ENCODE results near the gene MYO9A.
"Not testable (repeated sequence)": the region's sequence is repeated elsewhere in the genome, so short reads cannot be mapped to it uniquely, and the experiment has no call there.

The MYO9A gene

DNA sequence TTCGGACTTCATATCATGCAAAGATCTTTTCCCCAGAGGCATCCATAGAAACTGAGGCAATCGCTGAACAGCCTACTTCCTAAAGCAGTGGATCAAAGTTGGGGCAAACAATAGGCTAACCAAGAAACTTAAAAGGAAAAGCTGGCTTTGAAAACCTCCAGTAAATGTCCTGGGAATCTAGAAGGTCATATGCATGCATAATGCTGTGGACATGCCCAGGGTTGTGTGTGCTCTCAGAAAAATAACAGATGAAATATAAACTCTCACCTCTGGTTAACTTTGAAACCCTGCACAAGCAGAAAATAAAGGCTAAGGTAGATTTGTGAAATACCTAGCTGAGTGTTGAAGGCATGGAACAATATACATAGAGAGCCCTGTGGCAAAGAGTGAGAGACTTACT lies 96.3 kb downstream of the MYO9A start:
- Mint-ChIP-seq H3K9me3 (peaks cover 11% of the 10 kb centered on the region), H3K27me3 (ENCODE audit: low read depth) (no peaks in the 10 kb centered on the region), H3K27ac (peak overlapping the region in 1 of 3 experiments; percentile 91), H3K4me1 (no peaks in the 10 kb centered on the region), H3K36me3 (ENCODE audit: low read depth) (peaks cover 49% of the 10 kb centered on the region), H3K4me3 (no peak overlapping the region)
- TF ChIP-seq, protein P1, sequence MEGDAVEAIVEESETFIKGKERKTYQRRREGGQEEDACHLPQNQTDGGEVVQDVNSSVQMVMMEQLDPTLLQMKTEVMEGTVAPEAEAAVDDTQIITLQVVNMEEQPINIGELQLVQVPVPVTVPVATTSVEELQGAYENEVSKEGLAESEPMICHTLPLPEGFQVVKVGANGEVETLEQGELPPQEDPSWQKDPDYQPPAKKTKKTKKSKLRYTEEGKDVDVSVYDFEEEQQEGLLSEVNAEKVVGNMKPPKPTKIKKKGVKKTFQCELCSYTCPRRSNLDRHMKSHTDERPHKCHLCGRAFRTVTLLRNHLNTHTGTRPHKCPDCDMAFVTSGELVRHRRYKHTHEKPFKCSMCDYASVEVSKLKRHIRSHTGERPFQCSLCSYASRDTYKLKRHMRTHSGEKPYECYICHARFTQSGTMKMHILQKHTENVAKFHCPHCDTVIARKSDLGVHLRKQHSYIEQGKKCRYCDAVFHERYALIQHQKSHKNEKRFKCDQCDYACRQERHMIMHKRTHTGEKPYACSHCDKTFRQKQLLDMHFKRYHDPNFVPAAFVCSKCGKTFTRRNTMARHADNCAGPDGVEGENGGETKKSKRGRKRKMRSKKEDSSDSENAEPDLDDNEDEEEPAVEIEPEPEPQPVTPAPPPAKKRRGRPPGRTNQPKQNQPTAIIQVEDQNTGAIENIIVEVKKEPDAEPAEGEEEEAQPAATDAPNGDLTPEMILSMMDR (IDR thresholded peaks at IDR 0.05; ENCODE audit: unreplicated experiment in 3 of 3), result no peak

DNA sequence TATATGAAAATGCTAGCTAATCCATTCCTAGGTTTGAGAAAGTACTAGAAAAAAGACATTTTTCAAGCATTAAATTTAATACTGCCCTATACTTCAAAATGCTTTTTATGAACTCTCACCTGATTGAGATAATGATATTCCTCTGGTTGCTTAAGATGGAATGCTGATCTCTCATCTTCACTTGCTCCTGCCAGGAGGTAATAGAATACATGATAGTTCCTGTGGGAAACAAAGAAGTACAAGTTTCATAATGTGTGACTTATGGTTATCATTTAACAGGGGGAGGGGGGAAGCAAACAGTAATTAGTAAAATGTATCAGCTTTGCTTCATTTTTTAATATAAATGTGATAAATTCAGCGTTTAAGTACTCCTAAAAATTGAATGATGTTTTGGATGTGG lies 97.2 kb downstream of the MYO9A start:
- Mint-ChIP-seq H3K27ac (peak overlapping the region in 1 of 3 experiments; percentile 91), H3K27me3 (ENCODE audit: low read depth) (no peaks in the 10 kb centered on the region), H3K4me3 (no peak overlapping the region), H3K9me3 (peaks cover 11% of the 10 kb centered on the region), H3K36me3 (ENCODE audit: low read depth) (peaks cover 49% of the 10 kb centered on the region), H3K4me1 (no peaks in the 10 kb centered on the region)
- TF ChIP-seq, protein P1 (IDR thresholded peaks at IDR 0.05; ENCODE audit: unreplicated experiment in 3 of 3), result no peak

DNA sequence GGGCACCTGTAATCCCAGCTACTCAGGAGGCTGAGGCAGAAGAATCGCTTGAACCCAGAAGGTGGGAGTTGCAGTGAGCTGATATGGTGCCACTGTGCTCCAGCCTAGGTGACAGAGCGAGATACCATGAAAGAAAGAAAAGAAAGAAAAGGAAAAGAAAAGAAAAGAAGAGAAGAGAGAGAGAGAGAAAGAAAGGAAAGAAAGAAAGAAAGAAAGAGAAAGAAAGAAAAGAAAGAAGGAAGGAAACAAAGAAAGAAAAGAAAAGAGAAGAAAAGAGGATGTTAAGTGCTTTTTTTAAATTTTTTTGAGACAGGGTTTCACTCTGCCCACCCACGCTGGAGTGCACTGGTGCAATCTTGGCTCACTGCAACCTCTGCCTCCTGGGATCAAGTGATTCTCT lies 103.4 kb downstream of the MYO9A start:
- H3K36me3 Mint-ChIP-seq (ENCODE audit: low read depth); H3K27me3 Mint-ChIP-seq (ENCODE audit: low read depth); H3K27ac Mint-ChIP-seq; H3K9me3 Mint-ChIP-seq; H3K4me1 Mint-ChIP-seq; H3K4me3 Mint-ChIP-seq: not testable (repeated sequence)

DNA sequence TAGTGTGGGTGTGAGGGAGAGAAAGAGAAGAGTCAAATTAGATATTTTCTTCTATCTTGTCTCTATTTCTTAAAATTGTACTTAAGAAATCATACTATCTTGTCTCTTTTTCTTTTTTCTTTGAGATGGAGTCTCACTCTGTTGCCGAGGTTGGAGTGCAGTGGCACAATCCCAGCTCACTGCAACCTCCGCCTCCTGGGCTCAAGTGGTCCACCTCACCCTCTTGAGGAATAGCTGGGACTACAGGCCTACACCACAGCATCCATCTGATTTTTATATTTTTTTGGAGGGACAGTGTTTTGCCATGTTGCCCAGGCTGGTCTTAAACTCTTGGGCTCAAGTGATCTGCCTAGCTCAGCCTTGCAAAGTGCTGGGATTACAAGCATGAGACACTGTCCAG lies 104.2 kb downstream of the MYO9A start:
- no peaks in the 10 kb centered on the region for H3K27me3 Mint-ChIP-seq (ENCODE audit: low read depth)
- H3K4me3 Mint-ChIP-seq, result no peak overlapping the region
- peaks cover 8% of the 10 kb centered on the region for H3K36me3 Mint-ChIP-seq (ENCODE audit: low read depth)
- H3K9me3 Mint-ChIP-seq, result no peaks in the 10 kb centered on the region
- TF ChIP-seq, protein P1 (IDR thresholded peaks at IDR 0.05; ENCODE audit: unreplicated experiment in 3 of 3), result no peak
- no peaks in the 10 kb centered on the region for H3K4me1 Mint-ChIP-seq
- peak overlapping the region in 1 of 3 experiments; percentile 25 for H3K27ac Mint-ChIP-seq

DNA sequence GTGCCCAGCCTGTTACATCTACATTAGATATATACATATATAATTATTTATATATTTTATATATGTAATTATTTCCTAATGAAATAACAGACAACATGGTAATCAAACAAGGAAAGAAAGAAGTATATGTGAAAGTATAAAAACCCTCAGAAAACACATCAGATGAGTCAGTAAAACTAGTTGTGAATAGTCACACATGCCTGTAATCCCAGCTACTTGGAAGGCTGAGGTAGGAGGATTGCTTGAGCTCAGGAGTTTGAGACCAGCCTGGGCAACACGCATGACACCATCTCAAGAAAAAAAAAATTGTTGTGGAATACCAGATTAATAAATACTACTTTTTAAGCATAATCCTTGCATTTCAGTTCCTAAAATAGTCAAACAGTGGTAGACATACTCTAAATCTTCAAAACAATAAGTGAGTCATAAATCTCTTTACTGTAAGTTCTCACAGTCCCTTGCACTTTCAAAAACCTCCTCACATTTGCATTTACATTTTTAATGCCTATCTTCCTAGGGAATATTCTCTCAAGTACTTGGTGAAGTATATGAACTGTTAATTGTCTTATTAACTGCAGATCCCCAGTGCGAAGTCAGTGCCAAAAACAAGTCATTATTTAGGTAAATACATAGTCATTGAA lies 106.5 kb downstream of the MYO9A start:
- Mint-ChIP-seq H3K36me3 (ENCODE audit: low read depth) (peaks cover 21% of the 10 kb centered on the region), H3K4me3 (no peak overlapping the region), H3K9me3 (no peaks in the 10 kb centered on the region), H3K27me3 (ENCODE audit: low read depth) (no peaks in the 10 kb centered on the region), H3K4me1 (no peaks in the 10 kb centered on the region), H3K27ac (peak overlapping the region in 1 of 3 experiments; percentile 56)
- TF ChIP-seq, protein P1 (IDR thresholded peaks at IDR 0.05; ENCODE audit: unreplicated experiment in 3 of 3), result no peak

DNA sequence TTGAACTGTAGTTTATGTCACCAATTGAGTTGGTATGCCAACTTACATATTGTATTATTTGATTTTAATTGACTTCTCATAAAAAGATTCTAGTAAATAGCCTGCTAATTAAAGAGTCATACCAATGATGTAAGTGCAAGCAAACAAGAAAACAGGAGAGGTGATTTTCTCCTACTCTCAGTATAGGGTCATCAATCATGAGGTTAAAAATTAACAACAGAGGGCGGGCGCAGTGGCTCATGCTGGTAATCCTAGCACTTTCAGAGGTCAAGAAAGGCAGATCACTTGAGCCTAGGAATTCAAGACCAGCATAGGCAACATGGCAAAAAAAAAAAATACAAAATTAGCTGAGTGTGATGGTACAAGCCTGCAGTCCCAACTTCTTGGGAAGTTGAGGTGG lies 108.7 kb downstream of the MYO9A start:
- Mint-ChIP-seq H3K4me3 (peak overlapping the region in 1 of 3 experiments; percentile 46), H3K9me3 (no peaks in the 10 kb centered on the region), H3K27ac (peak overlapping the region; percentile 74 to 96 (median 75)), H3K27me3 (ENCODE audit: low read depth) (no peaks in the 10 kb centered on the region), H3K36me3 (ENCODE audit: low read depth) (peaks cover 26% of the 10 kb centered on the region), H3K4me1 (peaks cover 6% of the 10 kb centered on the region)
- TF ChIP-seq, protein P1 (IDR thresholded peaks at IDR 0.05; ENCODE audit: unreplicated experiment in 3 of 3), result no peak

All from nephron (organoid).